ENCODE data around the gene MICAL3.

- TF ChIP-seq POLR2A (IDR thresholded peaks at IDR 0.05; ENCODE audit: control extremely low read depth in 1 of 2, low read depth in 2 of 2, low read length in 2 of 2) (no peak), RNF2 (IDR thresholded peaks at IDR 0.05; ENCODE audit: borderline replicate concordance, low read depth, low read length, missing control alignments, poor library complexity, severe bottlenecking) (no peak), RFX5 (IDR thresholded peaks at IDR 0.05; ENCODE audit: borderline replicate concordance, low read depth, low read length) (no peak), CTCF (IDR thresholded peaks at IDR 0.05; ENCODE audit: control extremely low read depth in 1 of 3, insufficient read depth in 1 of 3, low read depth in 1 of 3, low read length in 3 of 3) (0 out of 4 replicates have a peak, but pooled peaks of 1 of the 3 experiments have one; percentile 6), RAD21 (IDR thresholded peaks at IDR 0.05 in 1 of 2, conservative IDR thresholded peaks at IDR 0.05 in 1 of 2; ENCODE audit: low read depth in 2 of 2, low read length in 2 of 2) (no peak; a peak in 1 of 4 replicates)
Observed at GRCh38 chr22:17903564-17904295, 120.6 kb downstream of the MICAL3 start.
